GM23338 (cell line): Measurements from ENCODE around the gene RHOA.

ENCODE experiments used
- CREB1 ChIP-seq: fragments of 250-450 bp; sonication (Bioruptor Pico); IDR thresholded peaks from 2 replicates; pipeline ENCODE4 v1.5.0; 2020; ENCODE audit warnings: low read depth, mild to moderate bottlenecking, moderate library complexity
- EZH2 ChIP-seq: fragments of 200-600 bp; sonication (generic); IDR thresholded peaks from one replicate; pipeline ENCODE4 v1.8.0; 2017; ENCODE audit warnings: antibody characterized with exemption, mild to moderate bottlenecking, low read depth; ENCODE audit not compliant: unreplicated experiment
- EZH2phosphoT487 ChIP-seq: fragments of 200-600 bp; sonication (generic); IDR thresholded peaks from one replicate; pipeline ENCODE4 v1.8.1; 2018; ENCODE audit warnings: antibody characterized with exemption; ENCODE audit not compliant: unreplicated experiment
- POLR2AphosphoS5 ChIP-seq: IDR thresholded peaks from 2 replicates; pipeline ENCODE4 v1.6.1; 2016; ENCODE audit warnings: antibody characterized with exemption, low read depth
- TF ChIP-seq, protein P1 (sequence below), 2 experiments: fragments of 200-600 bp in 1 of 2; sonication (generic) in 1 of 2; conservative IDR thresholded peaks; 2 replicates each; pipeline versions ENCODE4 v1.5.1 to v1.6.1; 2016 to 2017; ENCODE audit warnings: antibody characterized with exemption in 2 of 2, low read depth in 2 of 2, mild to moderate bottlenecking in 2 of 2, moderate library complexity in 1 of 2
- TF ChIP-seq, protein P2 (sequence below): IDR thresholded peaks from one replicate; pipeline ENCODE4 v1.6.1; 2018; ENCODE audit warnings: antibody characterized with exemption; ENCODE audit not compliant: unreplicated experiment

DNA sequence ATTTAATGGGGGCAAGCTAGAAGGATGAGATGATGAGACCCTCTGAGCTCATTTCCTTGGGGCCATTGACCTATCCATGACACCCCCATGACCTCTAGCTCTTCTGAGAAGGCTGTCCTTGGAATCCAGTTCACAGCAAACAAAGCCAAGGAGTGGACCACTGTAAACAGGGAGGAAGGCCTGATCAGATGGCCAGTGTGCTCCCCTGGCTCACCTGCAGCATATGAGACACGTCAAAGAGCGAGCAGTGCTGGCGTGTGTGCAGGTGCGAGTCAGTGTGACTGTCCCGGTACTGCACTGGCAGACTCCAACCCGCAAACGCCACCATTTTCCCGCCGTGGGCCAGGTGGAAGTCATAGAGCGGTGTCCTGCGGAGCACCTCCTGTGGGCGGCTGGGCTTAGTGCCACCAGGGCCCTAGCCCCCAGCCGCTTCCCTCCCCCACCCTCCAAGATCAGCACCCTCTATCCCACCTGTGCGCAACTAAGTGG, 10.2 kb upstream of the RHOA start:
- TF ChIP-seq, protein P1, sequence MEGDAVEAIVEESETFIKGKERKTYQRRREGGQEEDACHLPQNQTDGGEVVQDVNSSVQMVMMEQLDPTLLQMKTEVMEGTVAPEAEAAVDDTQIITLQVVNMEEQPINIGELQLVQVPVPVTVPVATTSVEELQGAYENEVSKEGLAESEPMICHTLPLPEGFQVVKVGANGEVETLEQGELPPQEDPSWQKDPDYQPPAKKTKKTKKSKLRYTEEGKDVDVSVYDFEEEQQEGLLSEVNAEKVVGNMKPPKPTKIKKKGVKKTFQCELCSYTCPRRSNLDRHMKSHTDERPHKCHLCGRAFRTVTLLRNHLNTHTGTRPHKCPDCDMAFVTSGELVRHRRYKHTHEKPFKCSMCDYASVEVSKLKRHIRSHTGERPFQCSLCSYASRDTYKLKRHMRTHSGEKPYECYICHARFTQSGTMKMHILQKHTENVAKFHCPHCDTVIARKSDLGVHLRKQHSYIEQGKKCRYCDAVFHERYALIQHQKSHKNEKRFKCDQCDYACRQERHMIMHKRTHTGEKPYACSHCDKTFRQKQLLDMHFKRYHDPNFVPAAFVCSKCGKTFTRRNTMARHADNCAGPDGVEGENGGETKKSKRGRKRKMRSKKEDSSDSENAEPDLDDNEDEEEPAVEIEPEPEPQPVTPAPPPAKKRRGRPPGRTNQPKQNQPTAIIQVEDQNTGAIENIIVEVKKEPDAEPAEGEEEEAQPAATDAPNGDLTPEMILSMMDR (conservative IDR thresholded peaks at IDR 0.05; ENCODE audit: low read depth in 2 of 2) = no peak; a peak in 1 of 4 replicates
- TF ChIP-seq POLR2AphosphoS5 = no peak
- no peak for TF ChIP-seq CREB1 (CRISPR knock-in tag)
- no peak for TF ChIP-seq EZH2
- TF ChIP-seq, protein P2, sequence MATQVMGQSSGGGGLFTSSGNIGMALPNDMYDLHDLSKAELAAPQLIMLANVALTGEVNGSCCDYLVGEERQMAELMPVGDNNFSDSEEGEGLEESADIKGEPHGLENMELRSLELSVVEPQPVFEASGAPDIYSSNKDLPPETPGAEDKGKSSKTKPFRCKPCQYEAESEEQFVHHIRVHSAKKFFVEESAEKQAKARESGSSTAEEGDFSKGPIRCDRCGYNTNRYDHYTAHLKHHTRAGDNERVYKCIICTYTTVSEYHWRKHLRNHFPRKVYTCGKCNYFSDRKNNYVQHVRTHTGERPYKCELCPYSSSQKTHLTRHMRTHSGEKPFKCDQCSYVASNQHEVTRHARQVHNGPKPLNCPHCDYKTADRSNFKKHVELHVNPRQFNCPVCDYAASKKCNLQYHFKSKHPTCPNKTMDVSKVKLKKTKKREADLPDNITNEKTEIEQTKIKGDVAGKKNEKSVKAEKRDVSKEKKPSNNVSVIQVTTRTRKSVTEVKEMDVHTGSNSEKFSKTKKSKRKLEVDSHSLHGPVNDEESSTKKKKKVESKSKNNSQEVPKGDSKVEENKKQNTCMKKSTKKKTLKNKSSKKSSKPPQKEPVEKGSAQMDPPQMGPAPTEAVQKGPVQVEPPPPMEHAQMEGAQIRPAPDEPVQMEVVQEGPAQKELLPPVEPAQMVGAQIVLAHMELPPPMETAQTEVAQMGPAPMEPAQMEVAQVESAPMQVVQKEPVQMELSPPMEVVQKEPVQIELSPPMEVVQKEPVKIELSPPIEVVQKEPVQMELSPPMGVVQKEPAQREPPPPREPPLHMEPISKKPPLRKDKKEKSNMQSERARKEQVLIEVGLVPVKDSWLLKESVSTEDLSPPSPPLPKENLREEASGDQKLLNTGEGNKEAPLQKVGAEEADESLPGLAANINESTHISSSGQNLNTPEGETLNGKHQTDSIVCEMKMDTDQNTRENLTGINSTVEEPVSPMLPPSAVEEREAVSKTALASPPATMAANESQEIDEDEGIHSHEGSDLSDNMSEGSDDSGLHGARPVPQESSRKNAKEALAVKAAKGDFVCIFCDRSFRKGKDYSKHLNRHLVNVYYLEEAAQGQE = no peak
- TF ChIP-seq EZH2phosphoT487 = no peak
